Keratinocyte (primary cell): Measurements from ENCODE around the gene STON1. TPM values are rescaled to one million over a fixed set of nuclear protein-coding genes. Genes with fewer than 3 reads are reported as not detected.

ENCODE experiments used
- DNase-seq: peaks from one replicate; pipeline ENCODE4 v3.0.0-alpha.2; 2011; ENCODE audit warnings: low read depth, missing footprints, low spot score
- FAIRE-seq: peaks from 2 replicates; lab custom pipeline; 2011; peaks lifted over from hg19 to GRCh38; lab: Jason Lieb, UNC
- H2AFZ ChIP-seq: 2 replicates; pipeline ENCODE4 v1.6.0; 2012; ENCODE audit warnings: low read length, control low read depth, inconsistent platforms; ENCODE audit not compliant: control insufficient read depth
- H3K27ac ChIP-seq: 2 replicates; pipeline ENCODE4 v1.5.1; 2011; ENCODE audit warnings: low read length; ENCODE audit not compliant: control insufficient read depth, insufficient read depth
- H3K27me3 ChIP-seq: 3 replicates; pipeline ENCODE4 v1.6.0; 2011; ENCODE audit warnings: low read length; ENCODE audit not compliant: control insufficient read depth, insufficient read depth; ENCODE audit errors: extremely low read depth
- H3K36me3 ChIP-seq, 2 experiments: 2 replicates in 1 of 2; 3 replicates in 1 of 2; pipeline ENCODE4 v1.5.1; 2011; ENCODE audit warnings: low read length in 2 of 2, mild to moderate bottlenecking in 1 of 2; ENCODE audit not compliant: control insufficient read depth in 2 of 2, insufficient read depth in 2 of 2; ENCODE audit errors: extremely low read depth in 1 of 2
- H3K4me1 ChIP-seq: 3 replicates; pipeline ENCODE4 v1.5.1; 2011; ENCODE audit warnings: low read length; ENCODE audit not compliant: control insufficient read depth, insufficient read depth; ENCODE audit errors: extremely low read depth
- H3K4me2 ChIP-seq: 3 replicates; pipeline ENCODE4 v1.6.0; 2011; ENCODE audit warnings: low read depth, low read length; ENCODE audit not compliant: control insufficient read depth, insufficient read depth; ENCODE audit errors: extremely low read depth
- H3K4me3 ChIP-seq, 3 experiments: fragments of 200-600 bp in 1 of 3; sonication (generic) in 1 of 3; 2 replicates in 2 of 3; 3 replicates in 1 of 3; pipeline ENCODE4 v1.5.1; 2011 to 2016; ENCODE audit warnings: low read length in 3 of 3, mild to moderate bottlenecking in 3 of 3, control low read depth in 2 of 3, inconsistent platforms in 1 of 3, low read depth in 1 of 3, mixed read lengths in 1 of 3, mixed run types in 1 of 3, moderate library complexity in 1 of 3; ENCODE audit not compliant: control insufficient read depth in 2 of 3, insufficient read depth in 2 of 3; ENCODE audit errors: extremely low read depth in 1 of 3
- H3K79me2 ChIP-seq: 2 replicates; pipeline ENCODE4 v1.6.0; 2012; ENCODE audit warnings: low read length; ENCODE audit not compliant: control insufficient read depth, insufficient read depth
- H3K9ac ChIP-seq: 3 replicates; pipeline ENCODE4 v1.6.0; 2011; ENCODE audit warnings: low read length; ENCODE audit not compliant: control insufficient read depth, insufficient read depth; ENCODE audit errors: extremely low read depth
- H3K9me1 ChIP-seq: 3 replicates; pipeline ENCODE4 v1.6.0; 2011; ENCODE audit warnings: low read length; ENCODE audit not compliant: control insufficient read depth, insufficient read depth; ENCODE audit errors: extremely low read depth
- H3K9me3 ChIP-seq: 2 replicates; pipeline ENCODE4 v1.5.1; 2012; ENCODE audit warnings: low read depth, low read length; ENCODE audit not compliant: control insufficient read depth
- H4K20me1 ChIP-seq: 3 replicates; pipeline ENCODE4 v1.6.0; 2011; ENCODE audit warnings: low read length; ENCODE audit not compliant: control insufficient read depth, insufficient read depth; ENCODE audit errors: extremely low read depth
- CTCF ChIP-seq, 3 experiments: IDR thresholded peaks in 1 of 3; conservative IDR thresholded peaks in 1 of 3; optimal IDR thresholded peaks in 1 of 3; 2 replicates in 2 of 3; 3 replicates in 1 of 3; pipeline versions ENCODE3 to v1.5.1; 2011; ENCODE audit warnings: low read length in 3 of 3, mild to moderate bottlenecking in 3 of 3, moderate library complexity in 2 of 3, control low read depth in 1 of 3, inconsistent platforms in 1 of 3; ENCODE audit not compliant: insufficient read depth in 2 of 3; ENCODE audit errors: extremely low read depth in 1 of 3
- EZH2 ChIP-seq: IDR thresholded peaks from one replicate; pipeline ENCODE4 v1.6.1; 2012; ENCODE audit warnings: inconsistent platforms, mild to moderate bottlenecking, low read length, moderate library complexity
- dilution Hi-C: fragments of 300-500 bp; cut with MboI; formaldehyde crosslinking; loops from one replicate; pipeline ENCODE4 v1.7.0; 2020; ENCODE audit warnings: low sequenced_read_pairs; ENCODE audit not compliant: extremely low pct_ligation_motif_present
- polyA plus RNA-seq, 5 experiments: library from polyadenylated mRNA; depleted of rRNA in 3 of 5; stranded (reverse) in 3 of 5; stranded (forward) in 1 of 5; unstranded in 1 of 5; fragments of >200 nt; gene quantifications; 1 replicate in 1 of 5; 2 replicates in 3 of 5; 3 replicates in 1 of 5; pipeline versions ENCODE4 v1.2.1 to v1.2.3, GENCODE V29; 2011 to 2012; ENCODE audit warnings: missing spikeins in 2 of 5, low read depth in 1 of 5, low replicate concordance in 1 of 5

STON1 gene
- polyA plus RNA-seq, 1 donor (not counting 4 experiments of a cell fraction or from before 2014, with no cell fraction given) = 1.2 TPM

DNA sequence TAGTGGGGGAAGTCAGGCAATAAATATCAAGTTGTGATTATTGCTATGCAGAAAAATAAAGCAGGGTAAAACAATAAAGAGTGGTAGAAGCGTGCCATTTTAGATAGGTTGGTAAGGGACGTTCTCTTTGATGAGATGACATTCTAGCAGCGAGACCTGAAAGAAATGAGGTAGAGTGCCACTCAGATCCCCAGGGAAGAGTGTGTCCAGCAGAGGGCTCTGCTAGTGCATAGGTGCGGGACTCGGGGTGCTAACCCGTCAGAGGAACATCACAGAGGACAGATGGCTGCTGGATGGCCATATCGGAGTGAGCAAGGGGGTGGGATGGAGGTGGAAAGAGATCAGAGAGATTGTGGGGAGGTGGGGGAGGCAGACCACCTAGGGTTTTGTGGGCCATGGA lies 71.4 kb downstream of the STON1 start:
- FAIRE-seq = peak; percentile 57
- H3K4me2 ChIP-seq = no peak overlapping the region
- no peaks in the 10 kb centered on the region for H3K36me3 ChIP-seq
- no peak overlapping the region for H2AFZ ChIP-seq
- H3K4me3 ChIP-seq = no peak overlapping the region
- dilution Hi-C loops = no loop called here
- no peak overlapping the region for H3K27ac ChIP-seq
- no peak for DNase-seq
- no peak overlapping the region for H3K9ac ChIP-seq
- H3K27me3 ChIP-seq = no peaks in the 10 kb centered on the region
- H4K20me1 ChIP-seq = no peaks in the 10 kb centered on the region
- no peaks in the 10 kb centered on the region for H3K4me1 ChIP-seq
- no peaks in the 10 kb centered on the region for H3K79me2 ChIP-seq
- peak; percentile 54 to 88 (median 86) for TF ChIP-seq CTCF (optimal IDR thresholded peaks at IDR 0.05 in 1 of 3, IDR thresholded peaks at IDR 0.05 in 1 of 3, conservative IDR thresholded peaks at IDR 0.05 in 1 of 3; ENCODE audit: extremely low read depth in 1 of 3, insufficient read depth in 2 of 3, low read length in 3 of 3)
- no peak for TF ChIP-seq EZH2
- no peaks in the 10 kb centered on the region for H3K9me1 ChIP-seq
- no peaks in the 10 kb centered on the region for H3K9me3 ChIP-seq

GRCh38 chr2:48605482-48606175 lies 75.7 kb downstream of the STON1 start:
- DNase-seq (no peak), FAIRE-seq (no peak)
- Histone ChIP-seq H4K20me1 (no peaks in the 10 kb centered on the region), H3K36me3 (no peaks in the 10 kb centered on the region), H3K9me1 (no peaks in the 10 kb centered on the region), H3K9me3 (no peaks in the 10 kb centered on the region), H3K4me2 (no peak overlapping the region), H3K9ac (no peak overlapping the region), H3K4me3 (no peak overlapping the region), H3K4me1 (peaks cover 8% of the 10 kb centered on the region), H2AFZ (no peak overlapping the region), H3K79me2 (no peaks in the 10 kb centered on the region), H3K27ac (no peak overlapping the region), H3K27me3 (no peaks in the 10 kb centered on the region)
- TF ChIP-seq EZH2 (no peak), CTCF (optimal IDR thresholded peaks at IDR 0.05 in 1 of 3, IDR thresholded peaks at IDR 0.05 in 1 of 3, conservative IDR thresholded peaks at IDR 0.05 in 1 of 3; ENCODE audit: extremely low read depth in 1 of 3, insufficient read depth in 2 of 3, low read length in 3 of 3) (no peak)
- dilution Hi-C loops = no loop called here
